Smooth muscle cell (in vitro differentiated cells): ENCODE data around the gene GPC5. TPM values are rescaled to one million over a fixed set of nuclear protein-coding genes. Genes with fewer than 3 reads are reported as not detected.

Source experiments
- DNase-seq: peaks from one replicate; lab custom pipeline; 2025; ENCODE audit not compliant: unreplicated experiment; lab: John Stamatoyannopoulos, UW
- H2AFZ ChIP-seq: fragments of 200-600 bp; sonication (generic); 2 replicates; pipeline ENCODE4 v1.6.0; 2016; ENCODE audit warnings: antibody characterized with exemption, low read depth, mild to moderate bottlenecking
- H3F3A ChIP-seq: fragments of 200-600 bp; sonication (generic); 2 replicates; pipeline ENCODE4 v1.6.0; 2017; ENCODE audit warnings: antibody characterized with exemption, low read depth
- H3K27ac ChIP-seq: fragments of 200-600 bp; sonication (generic); 2 replicates; pipeline ENCODE4 v1.5.1; 2016; ENCODE audit warnings: low read depth, mild to moderate bottlenecking
- H3K27me3 ChIP-seq: fragments of 200-600 bp; sonication (generic); 2 replicates; pipeline ENCODE4 v1.6.1; 2016; ENCODE audit warnings: low read depth, mild to moderate bottlenecking
- H3K36me3 ChIP-seq: fragments of 200-600 bp; sonication (generic); 2 replicates; pipeline ENCODE4 v1.5.1; 2016; ENCODE audit warnings: low read depth
- H3K4me1 ChIP-seq: fragments of 200-600 bp; sonication (generic); 2 replicates; pipeline ENCODE4 v1.5.1; 2016; ENCODE audit warnings: low read depth
- H3K4me2 ChIP-seq: fragments of 200-600 bp; sonication (generic); 2 replicates; pipeline ENCODE4 v1.6.0; 2016; ENCODE audit warnings: mild to moderate bottlenecking
- H3K4me3 ChIP-seq: fragments of 200-600 bp; sonication (generic); 2 replicates; pipeline ENCODE4 v1.5.1; 2016; ENCODE audit warnings: mild to moderate bottlenecking
- H3K79me2 ChIP-seq: fragments of 200-600 bp; sonication (generic); 2 replicates; pipeline ENCODE4 v1.6.0; 2016; ENCODE audit warnings: low read depth, mild to moderate bottlenecking
- H3K9ac ChIP-seq: fragments of 200-600 bp; sonication (generic); 2 replicates; pipeline ENCODE4 v1.6.0; 2016; ENCODE audit warnings: low read depth
- H3K9me3 ChIP-seq: fragments of 200-600 bp; sonication (generic); replicated peaks from 2 replicates; pipeline ENCODE4 v1.5.1; 2016; ENCODE audit warnings: low read depth
- H4K20me1 ChIP-seq: fragments of 200-600 bp; sonication (generic); 2 replicates; pipeline ENCODE4 v1.6.0; 2016; ENCODE audit warnings: low read depth
- WGBS: methylation state at CpG from one replicate; pipeline ENCODE4 v1.1.7; 2016; ENCODE audit warnings: low lambda C conversion rate; 5-methylcytosine and 5-hydroxymethylcytosine counted together
- polyA plus RNA-seq: library from polyadenylated mRNA; unstranded; fragments of >200 nt; fragmentation: Nextera tagmentation; extraction: Ambion mirVana; gene quantifications from 2 replicates; pipeline ENCODE4 v1.2.1, GENCODE V29; 2016
- total RNA-seq: library from RNA; depleted of rRNA; stranded (reverse); fragments of >200 nt; gene quantifications from 2 replicates; pipeline ENCODE4 v1.2.3, GENCODE V29; 2014
- TF ChIP-seq, protein P1 (sequence below): fragments of 200-600 bp; sonication (generic); IDR thresholded peaks from 2 replicates; pipeline ENCODE4 v1.5.1; 2017; ENCODE audit warnings: borderline replicate concordance, mild to moderate bottlenecking, antibody characterized with exemption; ENCODE audit not compliant: insufficient read depth, poor library complexity, severe bottlenecking

GPC5 gene
- total and polyA plus RNA-seq, 2 experiments from 2014 or later = 0.99 to 1.0 TPM

DNA sequence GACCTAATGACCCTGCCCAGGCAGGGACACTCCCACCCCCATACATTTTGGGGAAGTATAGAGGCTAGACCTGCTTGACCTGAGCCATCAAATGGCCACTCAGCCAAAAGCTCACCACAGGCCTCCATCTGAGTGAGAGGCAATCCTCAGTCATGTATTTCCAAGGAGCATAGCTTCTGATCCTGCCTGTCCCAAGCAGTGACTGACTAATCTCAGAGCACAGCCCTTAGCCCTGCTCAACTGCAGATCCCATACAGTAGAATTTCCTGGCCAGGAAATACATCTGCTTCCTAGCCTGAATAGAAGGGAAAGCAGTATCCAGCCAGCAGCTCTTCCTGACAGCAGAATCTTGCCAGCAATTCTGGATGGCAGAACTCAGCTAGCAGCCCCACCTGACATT, 947.6 kb downstream of the GPC5 start:
- H3K9ac ChIP-seq = no peak overlapping the region
- H3K4me2 ChIP-seq = no peak overlapping the region
- no peaks in the 10 kb centered on the region for H3F3A ChIP-seq
- no peaks in the 10 kb centered on the region for H3K36me3 ChIP-seq
- no peaks in the 10 kb centered on the region for H3K79me2 ChIP-seq
- H2AFZ ChIP-seq = no peak overlapping the region
- TF ChIP-seq, protein P1, sequence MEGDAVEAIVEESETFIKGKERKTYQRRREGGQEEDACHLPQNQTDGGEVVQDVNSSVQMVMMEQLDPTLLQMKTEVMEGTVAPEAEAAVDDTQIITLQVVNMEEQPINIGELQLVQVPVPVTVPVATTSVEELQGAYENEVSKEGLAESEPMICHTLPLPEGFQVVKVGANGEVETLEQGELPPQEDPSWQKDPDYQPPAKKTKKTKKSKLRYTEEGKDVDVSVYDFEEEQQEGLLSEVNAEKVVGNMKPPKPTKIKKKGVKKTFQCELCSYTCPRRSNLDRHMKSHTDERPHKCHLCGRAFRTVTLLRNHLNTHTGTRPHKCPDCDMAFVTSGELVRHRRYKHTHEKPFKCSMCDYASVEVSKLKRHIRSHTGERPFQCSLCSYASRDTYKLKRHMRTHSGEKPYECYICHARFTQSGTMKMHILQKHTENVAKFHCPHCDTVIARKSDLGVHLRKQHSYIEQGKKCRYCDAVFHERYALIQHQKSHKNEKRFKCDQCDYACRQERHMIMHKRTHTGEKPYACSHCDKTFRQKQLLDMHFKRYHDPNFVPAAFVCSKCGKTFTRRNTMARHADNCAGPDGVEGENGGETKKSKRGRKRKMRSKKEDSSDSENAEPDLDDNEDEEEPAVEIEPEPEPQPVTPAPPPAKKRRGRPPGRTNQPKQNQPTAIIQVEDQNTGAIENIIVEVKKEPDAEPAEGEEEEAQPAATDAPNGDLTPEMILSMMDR = no peak
- no peaks in the 10 kb centered on the region for H3K4me1 ChIP-seq
- no peak for DNase-seq
- no peaks in the 10 kb centered on the region for H3K9me3 ChIP-seq
- H3K4me3 ChIP-seq = no peak overlapping the region
- no peaks in the 10 kb centered on the region for H3K27me3 ChIP-seq
- no peak overlapping the region for H3K27ac ChIP-seq
- no peaks in the 10 kb centered on the region for H4K20me1 ChIP-seq

DNA sequence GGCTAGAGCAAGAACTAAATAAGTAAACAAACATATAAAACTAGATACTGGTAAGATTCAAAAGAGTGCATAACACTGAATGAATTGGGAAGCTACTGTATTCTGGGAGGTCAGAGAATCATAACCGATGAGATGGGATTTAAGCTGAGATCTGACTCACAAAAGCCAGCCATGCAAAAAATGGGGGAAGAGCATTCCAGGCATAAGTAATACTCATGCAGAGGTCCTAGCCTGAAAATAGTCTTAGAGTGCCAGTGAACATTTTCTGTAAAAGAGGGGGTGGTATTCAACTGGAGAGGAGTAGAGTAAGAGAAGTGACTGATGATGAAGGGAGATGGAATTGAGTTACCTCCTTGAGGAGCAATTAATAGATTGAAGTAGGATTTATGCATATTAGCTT, 956.2 kb downstream of the GPC5 start:
- 28% methylated on average over 1 of the region's 1 CpG for WGBS

DNA sequence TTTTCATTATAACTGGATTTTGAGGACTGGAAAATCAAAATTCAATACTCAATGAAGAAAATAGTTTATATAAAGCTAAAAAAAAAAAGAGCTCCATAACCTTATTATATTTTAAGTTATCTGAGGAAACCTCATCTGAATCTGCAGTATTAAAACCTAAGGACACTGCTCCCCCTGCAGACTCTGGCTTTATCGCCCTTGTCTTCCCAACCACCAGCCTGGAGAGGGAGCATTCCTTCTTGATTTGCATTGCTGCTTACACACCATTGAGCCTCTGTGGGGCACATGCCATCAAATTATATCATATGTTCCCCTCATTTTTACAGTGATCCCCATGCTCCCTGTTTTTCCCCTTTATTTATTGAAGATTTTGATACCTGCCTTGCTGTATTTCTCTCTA, 956.8 kb downstream of the GPC5 start:
- no peaks in the 10 kb centered on the region for H3K36me3 ChIP-seq
- no peak for DNase-seq
- H3K27ac ChIP-seq = no peak overlapping the region
- no peaks in the 10 kb centered on the region for H4K20me1 ChIP-seq
- TF ChIP-seq, protein P1 = no peak
- no peak overlapping the region for H2AFZ ChIP-seq
- no peak overlapping the region for H3K9ac ChIP-seq
- no peaks in the 10 kb centered on the region for H3F3A ChIP-seq
- H3K9me3 ChIP-seq = no peaks in the 10 kb centered on the region
- no peaks in the 10 kb centered on the region for H3K27me3 ChIP-seq
- no peak overlapping the region for H3K4me2 ChIP-seq
- 10% methylated on average over 1 of the region's 1 CpG for WGBS
- H3K4me3 ChIP-seq = no peak overlapping the region
- H3K79me2 ChIP-seq = no peaks in the 10 kb centered on the region
- no peaks in the 10 kb centered on the region for H3K4me1 ChIP-seq

More for the DNA sequence above, 956.2 kb downstream of the GPC5 start:
- TF ChIP-seq, protein P1 = no peak
- Histone ChIP-seq H4K20me1 (no peaks in the 10 kb centered on the region), H3K36me3 (no peaks in the 10 kb centered on the region), H3K9ac (no peak overlapping the region), H3K4me3 (no peak overlapping the region), H3K27me3 (no peaks in the 10 kb centered on the region), H3K4me2 (peak overlapping the region; percentile 30), H3F3A (no peaks in the 10 kb centered on the region), H3K9me3 (no peaks in the 10 kb centered on the region), H3K79me2 (no peaks in the 10 kb centered on the region), H2AFZ (no peak overlapping the region), H3K4me1 (no peaks in the 10 kb centered on the region), H3K27ac (no peak overlapping the region)
- no peak for DNase-seq

DNA sequence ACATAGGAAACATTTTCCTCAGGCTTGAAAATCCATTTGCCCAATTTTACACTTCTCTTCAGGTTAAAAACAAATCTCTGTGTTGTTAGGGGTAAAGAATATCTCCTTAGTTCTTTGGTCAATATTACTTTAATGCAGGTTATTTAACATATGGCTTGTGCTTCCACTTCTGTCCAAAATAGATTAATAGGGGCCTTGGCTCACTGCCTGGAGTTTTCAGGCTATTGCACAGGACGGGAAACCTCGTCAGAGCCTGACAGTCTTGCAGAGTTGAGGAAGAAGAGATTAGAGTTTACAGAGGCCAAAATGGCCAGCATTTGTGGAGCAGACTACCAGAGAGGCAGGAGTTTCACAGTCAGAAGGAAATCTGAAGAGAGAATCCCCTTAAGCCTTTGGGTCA, 964.3 kb downstream of the GPC5 start:
- DNase-seq = no peak
- H3K9me3 ChIP-seq = no peaks in the 10 kb centered on the region

More for the DNA sequence above, 964.3 kb downstream of the GPC5 start:
- Histone ChIP-seq H3K36me3 (no peaks in the 10 kb centered on the region), H3K9ac (no peak overlapping the region), H3K4me1 (no peaks in the 10 kb centered on the region), H4K20me1 (no peaks in the 10 kb centered on the region), H2AFZ (peak overlapping the region; percentile 19), H3K79me2 (no peaks in the 10 kb centered on the region), H3K27me3 (no peaks in the 10 kb centered on the region), H3F3A (no peaks in the 10 kb centered on the region), H3K4me3 (no peak overlapping the region), H3K27ac (no peak overlapping the region), H3K4me2 (no peak overlapping the region)
- WGBS = 40% methylated on average over 2 of the region's 2 CpGs
- TF ChIP-seq, protein P1 = no peak
